GM12892 (cell line): ENCODE data around the gene PKIB.

Source experiments
- POLR2A ChIP-seq: IDR thresholded peaks from 2 replicates; pipeline ENCODE4 v1.6.1; 2011; ENCODE audit warnings: low read depth, low read length, control low read depth
- POLR2AphosphoS5 ChIP-seq: IDR thresholded peaks from 2 replicates; pipeline ENCODE4 v1.6.1; 2011; ENCODE audit warnings: low read depth, low read length, control low read depth
- TAF1 ChIP-seq: IDR thresholded peaks from 2 replicates; pipeline ENCODE4 v1.6.1; 2011; ENCODE audit warnings: low read depth, mild to moderate bottlenecking, control low read depth, low read length, borderline replicate concordance

- TF ChIP-seq TAF1, result no peak
- no peak for TF ChIP-seq POLR2A
- no peak for TF ChIP-seq POLR2AphosphoS5
Observed at GRCh38 chr6:122673343-122673961, 63.2 kb downstream of the PKIB start.
